Lung (tissue), 12 donors: ENCODE results near the gene EBF3. TPM values are rescaled to one million over a fixed set of nuclear protein-coding genes. Genes with fewer than 3 reads are reported as not detected.

Experiments
- ATAC-seq: fragments of 200-7000 bp; cut with Tn5 transposase; one replicate; pipeline ENCODE4 v1.9.1; 2020; ENCODE audit warnings: moderate number of reproducible peaks; ENCODE audit not compliant: insufficient read depth, low FRiP score
- DNase-seq, 3 donors: peaks; one replicate each; pipeline ENCODE4 v3.0.0-alpha.2; 2013 to 2017
- H3K27ac ChIP-seq, 2 donors: one replicate each; pipeline ENCODE4 v1.5.1; 2013; ENCODE audit warnings: mild to moderate bottlenecking in 2 of 2, moderate library complexity in 2 of 2, control low read depth in 1 of 2, inconsistent platforms in 1 of 2, low read depth in 1 of 2, low read length in 1 of 2
- H3K27me3 ChIP-seq, 3 donors: one replicate each; pipeline ENCODE4 v1.5.1; 2013; ENCODE audit warnings: low read length in 2 of 3; ENCODE audit not compliant: control insufficient read depth in 3 of 3, insufficient read depth in 3 of 3
- H3K36me3 ChIP-seq, 4 donors: one replicate each; pipeline ENCODE4 v1.5.1; 2013; ENCODE audit warnings: low read length in 4 of 4, mild to moderate bottlenecking in 1 of 4, moderate library complexity in 1 of 4; ENCODE audit not compliant: control insufficient read depth in 4 of 4, insufficient read depth in 4 of 4
- H3K4me1 ChIP-seq, 5 donors: one replicate each; pipeline ENCODE4 v1.5.1; 2013; ENCODE audit warnings: low read length in 5 of 5, mild to moderate bottlenecking in 2 of 5, moderate library complexity in 1 of 5; ENCODE audit not compliant: control insufficient read depth in 5 of 5, insufficient read depth in 5 of 5
- H3K4me3 ChIP-seq: one replicate; pipeline ENCODE4 v1.5.1; 2013; ENCODE audit warnings: mild to moderate bottlenecking, control low read depth, moderate library complexity
- H3K9ac ChIP-seq, 2 donors: one replicate each; pipeline ENCODE4 v1.5.1; 2013; ENCODE audit warnings: low read length in 2 of 2, control low read depth in 1 of 2; ENCODE audit not compliant: insufficient read depth in 1 of 2
- H3K9me3 ChIP-seq, 4 donors: one replicate each; pipeline ENCODE4 v1.5.1; 2013; ENCODE audit warnings: low read length in 3 of 4, mild to moderate bottlenecking in 1 of 4, moderate library complexity in 1 of 4; ENCODE audit not compliant: control insufficient read depth in 4 of 4, insufficient read depth in 3 of 4
- WGBS, 2 donors: extraction: QIAGEN DNeasy Blood & Tissue Kit; methylation state at CpG; one replicate each; pipeline ENCODE4 v1.1.7; 2013; 5-methylcytosine and 5-hydroxymethylcytosine counted together
- polyA plus RNA-seq, 2 donors: library from polyadenylated mRNA; stranded (reverse); fragments of 200-250 nt; gene quantifications; one replicate each; pipeline ENCODE4 v1.2.1, GENCODE V29; 2013
- total RNA-seq, 2 donors: library from RNA; depleted of rRNA in 1 of 2; stranded (reverse); fragments of >200 nt in 1 of 2; gene quantifications; one replicate each; pipeline ENCODE4 v1.2.1, GENCODE V29; 2014 to 2021
- TF ChIP-seq, protein P1 (sequence below): IDR thresholded peaks from 2 replicates; pipeline ENCODE4 v1.5.1; 2012; ENCODE audit warnings: mild to moderate bottlenecking; ENCODE audit errors: control extremely low read depth, extremely low read depth
- donor health status: control.
- donor health status: control.
- donor health status: Bipolar disorder and iron deficiency.
- donor health status: healthy.
- donor health status: DM: yes; HTN: yes; CAD: no.

The EBF3 gene
- total and polyA plus RNA-seq, 4 donors, result 0.06 to 1.1 (median 0.08) TPM; not detected in 1

DNA sequence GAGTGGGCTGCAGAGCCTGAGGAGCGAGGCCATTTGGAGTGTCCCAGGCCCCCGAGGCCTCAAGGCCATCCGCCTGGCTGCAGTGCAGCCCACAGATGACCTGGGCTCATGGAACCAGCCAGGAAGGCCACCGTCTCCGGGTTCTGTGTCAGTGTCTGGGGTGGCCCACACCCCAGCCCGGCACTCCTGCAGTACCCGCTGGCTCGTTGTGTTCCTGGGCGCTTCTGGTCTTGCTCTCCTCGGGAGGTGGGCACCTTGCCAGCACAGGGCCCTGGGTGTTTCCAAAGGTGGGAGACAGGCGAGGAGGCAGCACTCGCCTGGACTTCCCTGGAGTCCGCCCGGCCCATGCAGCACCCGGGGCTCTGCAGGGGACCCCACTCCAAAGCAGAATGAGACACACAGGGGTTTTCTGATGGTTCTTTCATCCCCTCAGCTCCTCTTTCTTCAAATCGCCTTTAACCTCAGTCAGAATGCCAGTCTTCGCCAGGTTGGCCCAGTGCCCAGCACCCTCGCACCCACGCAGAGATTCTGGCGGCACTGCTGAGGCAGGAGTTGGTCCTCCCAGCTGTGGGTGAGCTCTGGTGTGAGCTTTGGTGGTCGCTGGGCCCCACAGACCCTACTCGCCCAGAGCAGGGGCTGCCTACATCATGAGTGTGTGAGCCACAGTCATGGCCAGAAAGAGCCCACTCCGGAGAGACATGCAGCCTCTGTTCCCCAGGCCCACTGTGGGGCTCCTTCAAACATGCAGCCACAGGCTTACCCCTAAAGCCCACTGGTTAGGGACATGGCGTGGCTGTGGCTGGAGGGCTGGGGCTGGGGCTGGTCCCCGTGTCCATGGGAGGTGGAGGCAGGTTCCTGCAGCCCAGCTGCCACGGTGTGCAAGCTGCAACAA is 155.7 kb downstream of the EBF3 start:
- WGBS, 2 donors, result 80 to 88% methylated on average over 26 of the region's 26 CpGs

GRCh38 chr10:129807211-129807610 is 156.9 kb downstream of the EBF3 start:
- no peaks in the 10 kb centered on the region for H3K4me1 ChIP-seq
- DNase-seq, result no peak
- 80 to 86% methylated on average over 7 of the region's 7 CpGs for WGBS, 2 donors
- no peak overlapping the region for H3K9ac ChIP-seq
- peaks cover 0 to 10% (median 0%) of the 10 kb centered on the region in 4 donors for H3K9me3 ChIP-seq
- TF ChIP-seq, protein P1, sequence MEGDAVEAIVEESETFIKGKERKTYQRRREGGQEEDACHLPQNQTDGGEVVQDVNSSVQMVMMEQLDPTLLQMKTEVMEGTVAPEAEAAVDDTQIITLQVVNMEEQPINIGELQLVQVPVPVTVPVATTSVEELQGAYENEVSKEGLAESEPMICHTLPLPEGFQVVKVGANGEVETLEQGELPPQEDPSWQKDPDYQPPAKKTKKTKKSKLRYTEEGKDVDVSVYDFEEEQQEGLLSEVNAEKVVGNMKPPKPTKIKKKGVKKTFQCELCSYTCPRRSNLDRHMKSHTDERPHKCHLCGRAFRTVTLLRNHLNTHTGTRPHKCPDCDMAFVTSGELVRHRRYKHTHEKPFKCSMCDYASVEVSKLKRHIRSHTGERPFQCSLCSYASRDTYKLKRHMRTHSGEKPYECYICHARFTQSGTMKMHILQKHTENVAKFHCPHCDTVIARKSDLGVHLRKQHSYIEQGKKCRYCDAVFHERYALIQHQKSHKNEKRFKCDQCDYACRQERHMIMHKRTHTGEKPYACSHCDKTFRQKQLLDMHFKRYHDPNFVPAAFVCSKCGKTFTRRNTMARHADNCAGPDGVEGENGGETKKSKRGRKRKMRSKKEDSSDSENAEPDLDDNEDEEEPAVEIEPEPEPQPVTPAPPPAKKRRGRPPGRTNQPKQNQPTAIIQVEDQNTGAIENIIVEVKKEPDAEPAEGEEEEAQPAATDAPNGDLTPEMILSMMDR, result no peak
- no peak overlapping the region for H3K27ac ChIP-seq
- no peaks in the 10 kb centered on the region for H3K36me3 ChIP-seq
- ATAC-seq, result no peak
- no peak overlapping the region for H3K4me3 ChIP-seq
- H3K27me3 ChIP-seq, result peaks cover 0 to 2% (median 0%) of the 10 kb centered on the region in 3 donors

More for the DNA sequence above, 155.7 kb downstream of the EBF3 start:
- Histone ChIP-seq H3K4me3 (no peak overlapping the region), H3K4me1 (no peaks in the 10 kb centered on the region), H3K36me3 (no peaks in the 10 kb centered on the region), H3K9me3 (peaks cover 0 to 6% (median 0%) of the 10 kb centered on the region in 4 donors), H3K9ac (no peak overlapping the region), H3K27me3 (peaks cover 0 to 3% (median 0%) of the 10 kb centered on the region in 3 donors), H3K27ac (no peak overlapping the region)
- DNase-seq (no peak), ATAC-seq (no peak)
- TF ChIP-seq, protein P1, result no peak

- Histone ChIP-seq H3K4me1 (peaks cover 0 to 6% (median 0%) of the 10 kb centered on the region in 5 donors), H3K9me3 (peaks cover 0 to 12% (median 0%) of the 10 kb centered on the region in 4 donors), H3K27me3 (no peaks in the 10 kb centered on the region), H3K4me3 (no peak overlapping the region), H3K36me3 (no peaks in the 10 kb centered on the region), H3K27ac (no peak overlapping the region), H3K9ac (no peak overlapping the region)
- TF ChIP-seq, protein P1, result no peak
- DNase-seq (no peak), ATAC-seq (no peak)
- WGBS, 2 donors, result 72 to 74% methylated on average over 14 of the region's 14 CpGs
These were observed 163.2 kb downstream of the EBF3 start for GRCh38 chr10:129800796-129801340.
